HCT116 (cell line): ENCODE data around the gene CNPPD1. TPM values are rescaled to one million over a fixed set of nuclear protein-coding genes. Genes with fewer than 3 reads are reported as not detected.

ENCODE experiments used
- ATAC-seq: fragments of 200-7000 bp; cut with Tn5 transposase; 2 replicates; pipeline ENCODE4 v1.9.1; 2020; ENCODE audit warnings: mild to moderate bottlenecking, moderate library complexity
- BruUV-seq: library from RNA; stranded (reverse); fragments of 400-500 nt; replicated peaks from 2 replicates; lab custom pipeline; 2021; lab: Mats Ljungman, UMichigan
- CTCF ChIA-PET: fragments of 300-600 bp; sonication (Branson Sonifier 250); formaldehyde crosslinking; loops from one replicate; lab custom pipeline; 2021; ENCODE audit warnings: antibody characterized with exemption; lab: Charles Lee
- POLR2A ChIA-PET: fragments of 300-600, 350-600 bp; sonication (Branson Sonifier 250); formaldehyde crosslinking; loops from one replicate; lab custom pipeline; 2021; ENCODE audit warnings: antibody characterized with exemption; lab: Charles Lee
- RAD21 ChIA-PET, 2 experiments: fragments of 300-600 bp; sonication (Branson Sonifier 250); formaldehyde crosslinking; loops; one replicate each; lab custom pipeline; 2023; ENCODE audit warnings: low total read pairs in 2 of 2; ENCODE audit not compliant: uncharacterized antibody in 2 of 2, unreplicated experiment in 2 of 2, low non-redundant PET in 1 of 2; lab: Charles Lee
- DNase-seq: peaks from one replicate; pipeline ENCODE4 v3.0.0-alpha.2; 2010; ENCODE audit warnings: low read depth, low spot score
- H2AFZ ChIP-seq: fragments of 200-600 bp; shearing (Covaris generic), sonication (generic); 2 replicates; pipeline ENCODE4 v1.6.1; 2017; ENCODE audit warnings: low read depth, mixed run types, mixed read lengths, antibody characterized with exemption, low read length; ENCODE audit not compliant: poor library complexity, severe bottlenecking
- H3K27ac ChIP-seq: 2 replicates; pipeline ENCODE4 v1.5.1; 2012; ENCODE audit warnings: low read depth, low read length
- H3K27me3 ChIP-seq: fragments of 200-600 bp; sonication (generic); 2 replicates; pipeline ENCODE4 v1.6.1; 2016; ENCODE audit warnings: mixed run types, low read length, mixed read lengths; ENCODE audit not compliant: insufficient read depth
- H3K36me3 ChIP-seq, 2 experiments: fragments of 200-500 bp in 1 of 2; fragments of 200-600 bp in 1 of 2; sonication (Bioruptor generic) in 1 of 2; sonication (generic) in 1 of 2; 2 replicates each; pipeline versions ENCODE4 v1.5.1 to v1.6.1; 2014 to 2016; ENCODE audit warnings: low read length in 2 of 2, inconsistent platforms in 1 of 2, mixed read lengths in 1 of 2, mixed run types in 1 of 2; ENCODE audit not compliant: insufficient read depth in 2 of 2, control insufficient read depth in 1 of 2
- H3K4me1 ChIP-seq, 2 experiments: fragments of 200-600 bp in 1 of 2; sonication (generic) in 1 of 2; 2 replicates each; pipeline versions ENCODE4 v1.5.1 to v1.6.1; 2012 to 2017; ENCODE audit warnings: low read length in 2 of 2, inconsistent platforms in 1 of 2, mild to moderate bottlenecking in 1 of 2, mixed read lengths in 1 of 2, mixed run types in 1 of 2, moderate library complexity in 1 of 2; ENCODE audit not compliant: insufficient read depth in 2 of 2, control insufficient read depth in 1 of 2
- H3K4me2 ChIP-seq: fragments of 200-600 bp; sonication (generic); 2 replicates; pipeline ENCODE4 v1.6.1; 2017; ENCODE audit warnings: mixed run types, low read length, mixed read lengths
- H3K4me3 ChIP-seq, 2 experiments: fragments of 200-600 bp in 1 of 2; sonication (generic) in 1 of 2; replicated peaks in 1 of 2; 2 replicates each; pipeline ENCODE4 v1.5.1; 2011 to 2016; ENCODE audit warnings: low read length in 2 of 2, control low read depth in 1 of 2, low read depth in 1 of 2, mild to moderate bottlenecking in 1 of 2, mixed read lengths in 1 of 2, mixed run types in 1 of 2
- H3K79me2 ChIP-seq: fragments of 200-600 bp; sonication (generic); 2 replicates; pipeline ENCODE4 v1.6.1; 2017; ENCODE audit warnings: mild to moderate bottlenecking, mixed run types, low read length, moderate library complexity, mixed read lengths; ENCODE audit not compliant: insufficient read depth
- H3K9ac ChIP-seq: fragments of 200-600 bp; sonication (generic); 2 replicates; pipeline ENCODE4 v1.6.1; 2016; ENCODE audit warnings: low read length, mixed read lengths
- H3K9me2 ChIP-seq: fragments of 200-600 bp; sonication (generic), shearing (Covaris generic); 2 replicates; pipeline ENCODE4 v1.6.1; 2017; ENCODE audit warnings: mixed run types, mild to moderate bottlenecking, moderate library complexity; ENCODE audit not compliant: insufficient read depth
- H3K9me3 ChIP-seq, 2 experiments: fragments of 200-500 bp in 1 of 2; fragments of 200-600 bp in 1 of 2; sonication (Bioruptor generic) in 1 of 2; sonication (generic) in 1 of 2; 2 replicates each; pipeline ENCODE4 v1.6.1; 2014 to 2017; ENCODE audit warnings: low read length in 2 of 2, mixed read lengths in 2 of 2, inconsistent platforms in 1 of 2, low read depth in 1 of 2, mild to moderate bottlenecking in 1 of 2, mixed run types in 1 of 2, moderate library complexity in 1 of 2; ENCODE audit not compliant: control insufficient read depth in 1 of 2, insufficient read depth in 1 of 2
- H4K20me1 ChIP-seq: fragments of 200-600 bp; sonication (generic), shearing (Covaris generic); 2 replicates; pipeline ENCODE4 v1.6.1; 2017; ENCODE audit warnings: mixed run types, mild to moderate bottlenecking, moderate library complexity; ENCODE audit not compliant: insufficient read depth
- CBX3 ChIP-seq: IDR thresholded peaks from 2 replicates; pipeline ENCODE4 v1.6.1; 2012; ENCODE audit warnings: low read depth
- CEBPB ChIP-seq: IDR thresholded peaks from 2 replicates; pipeline ENCODE4 v1.6.1; 2012; ENCODE audit warnings: low read depth
- EGR1 ChIP-seq: IDR thresholded peaks from 2 replicates; pipeline ENCODE4 v1.6.1; 2012; ENCODE audit warnings: low read depth
- EZH2 ChIP-seq: fragments of 200-600 bp; sonication (generic); IDR thresholded peaks from 2 replicates; pipeline ENCODE4 v1.6.1; 2017; ENCODE audit warnings: antibody characterized with exemption, mixed run types
- EZH2phosphoT487 ChIP-seq: fragments of 200-600 bp; IDR thresholded peaks from 2 replicates; pipeline ENCODE4 v1.6.1; 2018; ENCODE audit warnings: antibody characterized with exemption, borderline replicate concordance
- JUND ChIP-seq: IDR thresholded peaks from 2 replicates; pipeline ENCODE4 v1.6.1; 2012
- POLR2A ChIP-seq: IDR thresholded peaks from 2 replicates; pipeline ENCODE4 v1.7.0; 2011; ENCODE audit warnings: borderline replicate concordance; ENCODE audit not compliant: insufficient read depth, insufficient read length; ENCODE audit errors: extremely low read depth
- POLR2AphosphoS5 ChIP-seq: IDR thresholded peaks from 2 replicates; pipeline ENCODE4 v1.6.1; 2011; ENCODE audit warnings: mild to moderate bottlenecking, low read depth, low read length, moderate library complexity
- RAD21 ChIP-seq: IDR thresholded peaks from 2 replicates; pipeline ENCODE4 v1.6.1; 2012; ENCODE audit warnings: low read depth, mild to moderate bottlenecking
- SP1 ChIP-seq: IDR thresholded peaks from 2 replicates; pipeline ENCODE4 v1.6.1; 2012; ENCODE audit warnings: low read depth
- SRF ChIP-seq: IDR thresholded peaks from 2 replicates; pipeline ENCODE4 v1.6.1; 2012; ENCODE audit warnings: low read depth
- TCF7L2 ChIP-seq: IDR thresholded peaks from 2 replicates; pipeline ENCODE4 v1.7.0; 2011; ENCODE audit warnings: borderline replicate concordance, inconsistent platforms; ENCODE audit not compliant: insufficient read depth, insufficient read length; ENCODE audit errors: extremely low read depth
- YY1 ChIP-seq: IDR thresholded peaks from 2 replicates; pipeline ENCODE4 v1.6.1; 2011; ENCODE audit warnings: low read length, low read depth, moderate library complexity, mild to moderate bottlenecking; ENCODE audit not compliant: insufficient replicate concordance; ENCODE audit errors: extremely low read depth
- intact Hi-C: fragments of 100-400 bp; cut with micrococcal nuclease; formaldehyde crosslinking; loops from 2 replicates; pipeline ENCODE4 v1.10.0; 2022
- total RNA-seq: library from RNA; stranded (reverse); gene quantifications from one replicate; pipeline ENCODE4 v1.2.1, GENCODE V29; 2021; ENCODE audit not compliant: unreplicated experiment
- TF ChIP-seq, protein P1 (sequence below): IDR thresholded peaks from 2 replicates; pipeline ENCODE4 v1.6.1; 2011; ENCODE audit warnings: mild to moderate bottlenecking, low read length, moderate library complexity; ENCODE audit not compliant: insufficient replicate concordance; ENCODE audit errors: extremely low read depth
- TF ChIP-seq, protein P2 (sequence below): IDR thresholded peaks from 2 replicates; pipeline ENCODE4 v1.6.1; 2012
- TF ChIP-seq, protein P3 (sequence below): IDR thresholded peaks from 2 replicates; pipeline ENCODE4 v1.6.1; 2012
- TF ChIP-seq, protein P4 (sequence below), 3 experiments: fragments of 200-600 bp in 1 of 3; sonication (generic) in 1 of 3; IDR thresholded peaks in 2 of 3; conservative IDR thresholded peaks in 1 of 3; 2 replicates each; pipeline ENCODE4 v1.5.1; 2012 to 2017; ENCODE audit warnings: low read depth in 2 of 3, low read length in 2 of 3, antibody characterized with exemption in 1 of 3, borderline replicate concordance in 1 of 3, control low read depth in 1 of 3, mild to moderate bottlenecking in 1 of 3, mixed read lengths in 1 of 3, mixed run types in 1 of 3, moderate library complexity in 1 of 3; ENCODE audit not compliant: insufficient read depth in 1 of 3

Gene CNPPD1
- total RNA-seq, 1 experiment from 2014 or later, result 41.9 TPM

DNA sequence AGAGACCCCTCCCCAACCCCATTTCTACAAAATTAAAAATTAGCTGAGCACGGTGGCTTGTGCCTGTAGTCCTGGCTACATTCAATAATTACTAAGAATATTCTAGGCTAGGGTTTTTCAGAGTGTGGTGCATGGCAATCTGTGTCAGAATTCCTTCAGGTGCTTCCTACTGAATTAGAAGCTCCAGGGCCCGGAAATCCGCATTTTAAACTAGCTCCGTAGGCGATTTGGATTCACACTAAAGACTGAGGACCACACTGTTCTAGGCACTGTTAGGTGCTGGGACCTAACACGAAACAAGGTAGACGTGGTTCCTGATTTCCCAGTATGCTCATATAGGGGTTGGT lies 29.2 kb upstream of the CNPPD1 start:
- peak overlapping the region; percentile 67 for H3K4me3 ChIP-seq
- intact Hi-C loops, result loop anchor here (2.0 kb wide), 1 partner anchor 29 kb away; the partner anchor contains the start of gene CNPPD1
- H3K27ac ChIP-seq, result peak overlapping the region; percentile 68
- TF ChIP-seq YY1, result no peak
- TF ChIP-seq EZH2, result no peak
- no peak for TF ChIP-seq CEBPB
- no peak for TF ChIP-seq POLR2AphosphoS5
- TF ChIP-seq TCF7L2, result no peak
- TF ChIP-seq POLR2A, result no peak
- TF ChIP-seq, protein P1, sequence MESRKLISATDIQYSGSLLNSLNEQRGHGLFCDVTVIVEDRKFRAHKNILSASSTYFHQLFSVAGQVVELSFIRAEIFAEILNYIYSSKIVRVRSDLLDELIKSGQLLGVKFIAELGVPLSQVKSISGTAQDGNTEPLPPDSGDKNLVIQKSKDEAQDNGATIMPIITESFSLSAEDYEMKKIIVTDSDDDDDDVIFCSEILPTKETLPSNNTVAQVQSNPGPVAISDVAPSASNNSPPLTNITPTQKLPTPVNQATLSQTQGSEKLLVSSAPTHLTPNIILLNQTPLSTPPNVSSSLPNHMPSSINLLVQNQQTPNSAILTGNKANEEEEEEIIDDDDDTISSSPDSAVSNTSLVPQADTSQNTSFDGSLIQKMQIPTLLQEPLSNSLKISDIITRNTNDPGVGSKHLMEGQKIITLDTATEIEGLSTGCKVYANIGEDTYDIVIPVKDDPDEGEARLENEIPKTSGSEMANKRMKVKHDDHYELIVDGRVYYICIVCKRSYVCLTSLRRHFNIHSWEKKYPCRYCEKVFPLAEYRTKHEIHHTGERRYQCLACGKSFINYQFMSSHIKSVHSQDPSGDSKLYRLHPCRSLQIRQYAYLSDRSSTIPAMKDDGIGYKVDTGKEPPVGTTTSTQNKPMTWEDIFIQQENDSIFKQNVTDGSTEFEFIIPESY, result no peak
- TF ChIP-seq EGR1, result no peak
- no peak for TF ChIP-seq EZH2phosphoT487
- TF ChIP-seq SP1, result no peak
- TF ChIP-seq, protein P2, sequence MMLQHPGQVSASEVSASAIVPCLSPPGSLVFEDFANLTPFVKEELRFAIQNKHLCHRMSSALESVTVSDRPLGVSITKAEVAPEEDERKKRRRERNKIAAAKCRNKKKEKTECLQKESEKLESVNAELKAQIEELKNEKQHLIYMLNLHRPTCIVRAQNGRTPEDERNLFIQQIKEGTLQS, result no peak
- no peak for TF ChIP-seq RAD21
- TF ChIP-seq, protein P3, sequence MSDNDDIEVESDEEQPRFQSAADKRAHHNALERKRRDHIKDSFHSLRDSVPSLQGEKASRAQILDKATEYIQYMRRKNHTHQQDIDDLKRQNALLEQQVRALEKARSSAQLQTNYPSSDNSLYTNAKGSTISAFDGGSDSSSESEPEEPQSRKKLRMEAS, result no peak
- TF ChIP-seq, protein P4, sequence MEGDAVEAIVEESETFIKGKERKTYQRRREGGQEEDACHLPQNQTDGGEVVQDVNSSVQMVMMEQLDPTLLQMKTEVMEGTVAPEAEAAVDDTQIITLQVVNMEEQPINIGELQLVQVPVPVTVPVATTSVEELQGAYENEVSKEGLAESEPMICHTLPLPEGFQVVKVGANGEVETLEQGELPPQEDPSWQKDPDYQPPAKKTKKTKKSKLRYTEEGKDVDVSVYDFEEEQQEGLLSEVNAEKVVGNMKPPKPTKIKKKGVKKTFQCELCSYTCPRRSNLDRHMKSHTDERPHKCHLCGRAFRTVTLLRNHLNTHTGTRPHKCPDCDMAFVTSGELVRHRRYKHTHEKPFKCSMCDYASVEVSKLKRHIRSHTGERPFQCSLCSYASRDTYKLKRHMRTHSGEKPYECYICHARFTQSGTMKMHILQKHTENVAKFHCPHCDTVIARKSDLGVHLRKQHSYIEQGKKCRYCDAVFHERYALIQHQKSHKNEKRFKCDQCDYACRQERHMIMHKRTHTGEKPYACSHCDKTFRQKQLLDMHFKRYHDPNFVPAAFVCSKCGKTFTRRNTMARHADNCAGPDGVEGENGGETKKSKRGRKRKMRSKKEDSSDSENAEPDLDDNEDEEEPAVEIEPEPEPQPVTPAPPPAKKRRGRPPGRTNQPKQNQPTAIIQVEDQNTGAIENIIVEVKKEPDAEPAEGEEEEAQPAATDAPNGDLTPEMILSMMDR (IDR thresholded peaks at IDR 0.05 in 2 of 3, conservative IDR thresholded peaks at IDR 0.05 in 1 of 3; ENCODE audit: borderline replicate concordance in 1 of 3, insufficient read depth in 1 of 3, low read depth in 2 of 3, low read length in 2 of 3), result no peak
- TF ChIP-seq CBX3, result no peak
- TF ChIP-seq SRF, result no peak
- TF ChIP-seq JUND, result no peak
- no peaks in the 10 kb centered on the region for H3K9me2 ChIP-seq
- peak overlapping the region; percentile 94 for H3K4me2 ChIP-seq
- CTCF ChIA-PET, result interaction anchor here (1.1 to 1.7 kb wide), 3 partner anchors 9 to 89 kb away, joined by 3 to 6 read pairs (median 5); no protein-coding TSS in a partner anchor
- H2AFZ ChIP-seq, result no peak overlapping the region
- POLR2A ChIA-PET, result interaction anchor here (1.0 to 2.2 kb wide), 5 partner anchors 9 to 43 kb away, joined by 3 to 18 read pairs (median 5); partner anchors contain the start of gene CNPPD1
- RAD21 ChIA-PET, result no interaction called here
- ATAC-seq, result no peak; the same call in 1 of the 2 replicates
- peak overlapping the region; percentile 77 for H3K9ac ChIP-seq
- no peak for DNase-seq
- no peaks in the 10 kb centered on the region for H4K20me1 ChIP-seq
- peaks cover 10 to 13% of the 10 kb centered on the region in 2 experiments; a peak in 3 of 4 replicates for H3K36me3 ChIP-seq
- no peaks in the 10 kb centered on the region for H3K79me2 ChIP-seq
- no TSS peak for BruUV-seq
- peaks cover 0 to 9% of the 10 kb centered on the region in 2 experiments; a peak in 2 of 4 replicates for H3K9me3 ChIP-seq
- H3K4me1 ChIP-seq, result peaks cover 11 to 17% of the 10 kb centered on the region in 2 experiments
- H3K27me3 ChIP-seq, result no peaks in the 10 kb centered on the region
